DMS 273 (cell line): ENCODE data around the gene SDR39U1.

Source experiments
- DNase-seq: peaks from one replicate; lab custom pipeline; 2025; ENCODE audit not compliant: unreplicated experiment; lab: John Stamatoyannopoulos, UW

SDR39U1 gene

DNA sequence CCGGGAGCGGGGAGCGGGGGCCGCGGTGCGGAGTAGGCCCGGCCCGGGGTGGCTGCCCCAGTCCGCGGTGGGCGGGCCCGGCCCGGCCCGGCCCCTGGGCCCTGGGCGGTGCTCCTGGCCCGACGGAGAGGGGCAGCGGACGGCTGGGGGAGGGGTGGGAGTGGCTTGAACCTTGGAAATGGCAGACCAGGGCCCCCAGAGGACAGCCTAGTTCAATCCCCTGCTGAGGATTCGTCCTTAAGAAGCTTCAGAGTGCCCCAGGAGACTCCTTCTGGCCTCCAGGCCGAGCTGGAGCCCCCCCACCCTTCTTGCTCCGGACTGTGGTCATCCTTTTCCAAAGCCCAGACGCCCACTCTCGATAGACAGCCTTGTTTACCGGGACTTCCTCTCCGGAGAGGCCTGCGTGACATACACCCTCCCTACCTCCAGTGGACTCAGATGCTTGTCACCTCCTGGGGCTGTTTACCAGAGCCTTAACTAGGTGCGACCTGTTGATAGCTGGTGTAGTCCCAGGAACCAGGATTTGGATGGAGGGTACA lies 12.4 kb downstream of the SDR39U1 start:
- DNase-seq = peak; percentile 81

DNA sequence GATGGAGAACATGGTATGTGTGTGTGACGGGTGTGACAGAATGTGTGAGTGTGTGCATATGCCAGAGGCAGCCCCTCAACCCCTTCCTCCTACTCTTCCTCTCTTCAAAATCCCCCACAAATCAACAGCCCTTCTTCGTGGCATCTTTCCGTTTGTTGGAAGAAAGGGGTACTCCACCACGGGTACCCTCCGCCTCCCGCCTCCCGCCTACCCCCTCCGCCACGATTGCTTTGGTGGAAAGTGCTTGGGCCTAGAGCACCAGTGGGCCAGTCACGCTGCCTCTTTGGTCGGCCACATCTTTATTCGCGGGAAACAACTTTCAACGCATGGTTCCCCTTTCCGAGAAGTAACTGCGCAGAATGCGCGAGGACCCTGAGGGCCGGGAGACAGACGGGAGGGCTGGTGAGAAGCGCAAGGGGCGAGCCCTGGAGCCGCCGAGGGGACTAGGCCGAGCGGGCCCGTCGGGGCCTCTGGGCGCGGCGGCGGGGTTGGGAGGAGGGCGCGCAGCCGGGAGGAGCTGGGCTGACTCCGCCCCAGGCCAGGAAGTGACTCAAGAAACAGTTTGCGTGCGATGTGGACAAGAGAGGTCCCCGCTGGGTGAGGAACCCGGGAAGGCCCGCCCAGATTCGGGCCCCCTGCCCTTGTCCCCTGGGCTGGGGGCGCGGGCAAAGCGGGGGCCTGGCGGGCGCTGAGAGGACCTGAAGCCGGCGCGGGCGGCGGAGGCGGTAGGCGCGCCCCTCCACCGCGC lies 13.0 kb downstream of the SDR39U1 start, which contains the start of the genes CBLN3 and KHNYN:
TSS of gene CBLN3 (minus strand) at position 274 of the 748 bp plus-strand sequence. CDS start 614 bp downstream, outside the sequence.
TSS of gene KHNYN (plus strand) at position 560 of the 748 bp plus-strand sequence. CDS start 777 bp downstream, outside the sequence.
- DNase-seq = peak; percentile 92

DNA sequence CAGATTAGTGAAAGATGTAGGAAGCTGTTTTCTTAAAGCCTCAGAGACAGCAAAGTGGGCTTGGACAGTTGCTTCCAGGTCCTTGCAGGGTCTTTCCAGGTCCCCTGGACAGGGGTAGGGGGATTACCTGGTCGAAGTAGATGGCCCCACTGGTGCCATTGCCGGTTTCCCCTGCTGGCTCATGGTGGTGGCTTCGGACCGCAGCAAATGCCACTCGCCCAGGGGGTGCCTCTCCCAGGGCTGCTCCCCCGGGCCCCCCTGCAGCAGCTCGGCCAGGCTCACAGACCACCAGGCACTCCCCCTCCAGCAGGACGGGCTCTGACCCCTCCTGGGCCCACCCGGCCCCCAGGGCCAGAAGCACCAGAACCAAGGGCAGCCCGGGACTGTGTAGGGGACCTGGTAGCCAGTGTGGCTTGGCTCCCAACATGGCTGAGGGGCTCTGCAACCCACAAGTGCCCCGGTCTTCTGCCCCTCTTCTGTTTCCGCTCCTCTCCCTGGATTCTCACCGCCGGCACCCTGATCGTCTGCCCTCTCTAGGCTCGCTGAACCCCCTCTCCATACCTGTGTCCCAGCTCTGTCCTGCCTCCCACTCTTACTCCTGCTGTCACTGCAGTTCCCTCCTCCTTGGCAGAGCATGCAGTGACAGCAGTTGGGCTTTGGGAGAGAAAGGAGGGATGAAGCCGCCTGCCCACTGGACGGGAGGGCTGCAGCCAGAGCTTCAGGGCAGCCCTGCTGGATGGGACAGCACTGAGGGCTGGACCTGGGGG lies 13.8 kb downstream of the SDR39U1 start:
- DNase-seq = peak; percentile 38

DNA sequence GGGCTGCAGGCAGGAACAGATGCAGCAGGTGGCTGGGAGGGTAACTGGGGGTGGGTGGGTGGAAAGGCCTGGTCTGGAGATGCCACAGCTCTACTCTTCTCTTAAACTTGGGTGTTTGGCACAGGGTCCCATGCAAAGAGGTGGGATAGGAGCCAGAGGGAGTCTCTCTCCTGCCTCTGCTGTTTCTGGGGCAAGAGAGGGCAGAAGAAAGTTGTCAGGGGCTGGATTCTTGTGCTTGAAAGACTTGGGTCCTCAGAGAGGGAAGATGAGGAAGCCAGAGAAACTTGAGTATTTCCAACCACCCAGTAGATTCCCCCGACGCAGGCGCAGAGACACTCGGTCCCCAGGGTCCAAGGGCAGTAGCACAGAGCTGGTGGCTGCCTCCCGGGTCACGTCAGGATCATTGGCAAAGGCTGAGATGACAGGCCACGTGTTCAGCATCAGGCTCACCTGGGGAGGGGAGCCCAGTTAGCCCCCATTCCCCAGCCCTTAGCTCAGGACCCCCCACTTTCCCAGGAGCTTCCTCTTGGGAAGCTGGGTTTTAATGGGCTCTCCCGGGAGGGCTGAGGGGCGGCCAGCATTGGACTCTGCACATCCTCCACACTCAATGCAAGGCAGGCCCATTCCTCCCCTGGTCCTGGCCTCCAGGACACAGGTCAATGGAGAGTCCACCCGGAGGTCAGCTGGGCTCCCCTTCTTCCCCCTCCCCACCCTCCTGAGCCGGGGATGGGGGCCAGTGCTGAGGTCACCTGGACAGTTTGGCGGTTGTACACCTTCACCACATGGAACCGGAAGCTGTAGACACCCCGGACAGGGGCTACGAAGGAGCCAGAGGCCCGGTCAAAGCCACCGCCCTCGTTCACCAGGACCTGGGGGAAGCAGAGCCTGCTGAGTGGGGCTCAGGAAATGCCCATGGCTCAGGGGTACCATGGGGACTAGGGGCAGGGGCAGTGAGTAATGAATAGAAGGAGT lies 14.8 kb downstream of the SDR39U1 start:
- no peak for DNase-seq

DNA sequence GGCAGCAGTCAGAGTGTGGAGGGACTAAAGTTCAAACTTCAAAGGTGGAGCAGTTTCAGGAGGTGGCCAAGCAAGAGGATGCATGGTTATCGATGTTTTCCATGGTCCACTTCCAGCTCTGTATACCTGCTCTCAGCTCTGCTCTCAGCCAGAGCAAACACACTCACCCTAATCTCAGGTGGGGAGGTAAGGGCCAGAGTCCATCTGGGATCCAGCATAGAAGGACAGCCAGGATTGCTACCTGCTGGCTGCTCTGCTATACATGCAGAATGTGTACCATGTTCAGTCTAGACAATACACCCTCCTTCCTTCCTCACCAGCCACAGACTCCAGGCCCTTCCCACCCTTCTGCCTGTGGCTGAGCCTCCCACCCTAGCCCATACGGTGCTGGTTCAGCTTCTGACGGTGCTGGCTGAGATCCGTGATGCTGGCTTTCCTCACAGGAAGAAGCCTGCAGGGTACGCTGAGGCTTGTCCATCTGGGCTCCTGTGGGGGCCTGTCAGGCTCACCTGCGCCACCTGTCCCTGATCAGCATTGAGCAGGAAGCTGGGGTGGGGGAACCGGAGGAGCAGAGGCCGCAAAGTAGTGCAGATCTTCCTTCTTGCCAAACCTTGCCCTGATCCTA lies 15.6 kb downstream of the SDR39U1 start:
- DNase-seq = peak; percentile 58

DNA sequence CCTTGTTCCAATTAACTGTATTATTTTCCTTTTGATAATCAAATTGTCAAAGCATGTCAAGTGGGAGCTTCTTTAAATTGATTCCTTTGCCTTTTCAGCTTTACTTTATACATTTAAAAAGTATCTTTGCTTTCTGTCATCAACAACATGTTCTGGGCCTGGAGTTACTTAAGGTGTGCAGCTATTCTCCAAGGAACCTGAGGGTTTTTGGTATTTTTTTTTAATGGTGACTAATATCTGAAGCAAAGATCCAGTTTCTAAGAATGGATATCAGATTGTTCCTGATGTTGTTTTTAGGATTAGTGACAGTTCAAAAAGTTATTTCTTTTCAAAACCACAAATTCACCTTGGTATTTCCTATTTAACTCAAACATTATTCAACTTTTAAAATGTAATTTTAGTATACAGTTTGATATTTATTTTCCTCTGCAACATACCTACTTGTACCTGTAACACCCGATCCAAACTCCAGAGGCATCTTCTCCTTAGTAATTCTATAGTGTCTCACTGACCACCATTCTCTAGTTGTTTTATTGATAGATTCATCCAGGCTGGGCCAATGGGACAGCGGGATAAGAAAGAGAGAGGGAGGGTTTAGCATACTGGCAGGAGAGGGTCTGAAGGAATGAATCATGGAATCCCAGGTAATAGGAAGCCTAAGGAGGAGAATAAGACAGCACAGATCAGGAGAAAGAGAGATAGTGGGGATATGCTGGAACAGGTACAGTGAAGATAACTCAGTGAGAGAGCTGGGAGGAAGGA lies 16.2 kb downstream of the SDR39U1 start:
- no peak for DNase-seq

DNA sequence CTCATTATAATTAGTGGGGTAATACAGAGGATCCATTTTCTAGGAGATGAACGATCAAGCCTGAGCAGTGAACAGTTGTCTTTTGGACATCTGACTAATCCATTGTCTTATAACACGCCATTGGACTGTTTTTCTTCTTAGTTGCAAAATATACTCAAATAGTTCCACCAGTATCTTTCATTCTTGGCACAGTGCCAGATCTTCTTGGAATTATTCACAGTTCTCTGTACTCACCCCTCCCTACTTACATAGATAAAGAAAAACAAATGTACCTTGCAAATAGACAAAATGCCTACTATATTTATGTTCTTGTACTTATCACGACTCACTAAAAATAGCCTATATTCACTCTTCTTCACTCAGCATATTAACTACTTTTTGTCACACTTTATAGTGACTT lies 16.9 kb downstream of the SDR39U1 start:
- peak; percentile 51 for DNase-seq

DNA sequence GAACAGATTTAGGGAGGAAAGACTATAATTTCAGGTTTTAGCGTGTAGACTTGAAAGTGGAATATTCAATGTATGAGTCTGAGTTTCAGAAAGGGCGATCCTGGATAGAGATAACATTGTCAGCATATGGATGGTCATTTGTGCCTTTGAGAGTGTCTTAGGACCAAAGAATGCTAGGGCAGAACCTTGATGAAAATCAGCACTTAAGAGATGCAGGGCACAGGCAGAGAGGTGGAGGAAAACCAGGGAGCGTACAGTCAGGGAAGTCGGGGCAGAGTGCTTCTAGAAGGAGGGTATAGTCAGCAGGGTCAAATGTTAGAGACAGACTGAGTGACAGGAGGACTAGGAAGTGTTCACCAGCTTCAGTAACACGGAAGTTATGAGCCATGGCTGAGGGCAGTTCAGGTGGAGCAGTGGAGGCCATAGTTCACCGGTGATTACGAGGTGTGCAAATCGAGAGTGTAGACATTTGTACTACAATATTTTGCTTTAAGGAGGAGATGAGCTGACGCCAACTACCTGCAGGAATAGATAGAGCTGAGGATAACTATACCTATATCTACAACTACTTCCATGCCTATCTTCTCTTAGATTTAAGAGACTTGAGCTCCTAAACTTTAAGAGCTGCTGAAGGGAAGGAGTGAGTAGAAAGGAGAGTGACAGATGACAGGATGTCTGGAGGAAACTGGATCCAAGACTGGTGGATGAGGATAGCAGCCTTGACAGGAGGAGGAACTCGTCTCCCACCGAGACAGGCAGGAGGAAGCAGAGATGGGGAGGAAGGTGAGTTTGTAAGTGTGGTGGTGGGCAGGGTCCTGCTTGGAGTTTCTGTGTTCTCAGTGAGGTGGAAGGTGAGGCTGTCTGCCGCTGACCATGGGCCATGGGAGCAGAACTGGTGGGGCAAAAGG lies 19.6 kb downstream of the SDR39U1 start:
- DNase-seq = no peak

DNA sequence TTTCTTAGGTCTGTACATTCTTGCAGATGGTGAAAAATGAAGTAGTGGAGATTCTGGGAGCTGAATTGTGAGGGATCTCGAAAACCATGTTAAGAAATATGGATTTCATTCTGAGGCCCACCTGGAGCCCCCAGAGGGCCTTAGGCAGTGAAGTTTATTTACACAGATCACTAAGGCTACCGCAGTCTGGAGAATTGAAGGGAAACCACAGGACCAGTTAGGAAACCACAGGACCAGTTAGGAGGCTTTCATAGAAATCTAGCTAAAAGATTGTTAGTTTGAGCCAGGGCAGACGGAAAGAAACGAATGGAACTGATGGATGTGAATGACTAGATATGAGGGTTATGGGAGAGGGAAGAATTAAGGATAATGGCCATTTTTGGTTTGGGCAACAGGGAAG lies 20.3 kb downstream of the SDR39U1 start:
- DNase-seq = no peak

DNA sequence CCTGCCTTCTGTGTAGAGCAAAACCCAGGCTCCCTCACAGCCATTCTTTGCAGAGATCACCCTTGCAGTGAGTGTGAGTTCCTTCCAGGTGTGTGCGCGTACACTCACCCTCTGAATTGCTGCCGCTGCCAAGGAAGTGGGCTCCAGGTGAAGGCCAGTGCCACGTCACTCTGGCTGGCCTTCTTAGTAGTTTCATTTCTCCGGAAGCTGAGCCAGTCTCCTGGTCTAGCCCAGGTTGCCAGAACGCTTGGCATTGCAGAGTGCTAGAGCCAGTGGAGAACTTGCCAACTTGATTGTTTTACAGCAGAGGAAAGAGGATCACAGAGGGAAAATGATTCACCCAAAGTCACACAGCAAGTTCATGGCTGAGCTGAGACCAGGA lies 24.1 kb downstream of the SDR39U1 start:
- DNase-seq = no peak

DNA sequence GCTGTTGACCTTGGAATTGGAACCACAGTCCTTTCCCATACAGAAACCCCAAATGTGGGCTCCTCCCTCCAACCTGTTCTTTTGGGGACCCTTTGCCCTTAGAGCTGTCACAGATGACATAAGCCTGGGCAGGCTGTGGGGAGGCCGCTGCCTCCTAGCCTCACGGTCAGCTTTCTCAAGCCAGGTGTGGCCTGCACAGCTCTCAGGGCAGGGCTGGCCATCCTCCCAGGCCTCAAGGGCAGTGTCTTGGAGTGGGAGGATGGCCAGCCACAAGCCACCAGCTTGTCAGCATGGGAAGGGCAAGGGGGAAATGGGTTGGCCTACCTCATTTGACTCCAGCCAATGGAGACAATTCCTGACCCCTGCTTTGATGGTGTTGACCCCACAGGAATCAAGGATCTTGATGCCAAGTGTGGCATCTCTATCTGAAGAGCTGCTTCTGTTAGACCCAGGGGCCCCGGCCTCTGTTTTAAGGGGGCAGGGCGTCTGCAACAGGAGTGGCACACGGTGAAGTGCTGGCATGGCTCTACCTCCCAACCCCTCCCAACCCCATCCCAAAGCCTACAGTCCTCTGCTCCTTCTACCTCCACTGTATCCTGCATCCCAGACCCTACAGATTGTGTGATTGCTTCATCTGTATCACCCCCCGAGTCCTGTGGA lies 24.6 kb downstream of the SDR39U1 start:
- no peak for DNase-seq

DNA sequence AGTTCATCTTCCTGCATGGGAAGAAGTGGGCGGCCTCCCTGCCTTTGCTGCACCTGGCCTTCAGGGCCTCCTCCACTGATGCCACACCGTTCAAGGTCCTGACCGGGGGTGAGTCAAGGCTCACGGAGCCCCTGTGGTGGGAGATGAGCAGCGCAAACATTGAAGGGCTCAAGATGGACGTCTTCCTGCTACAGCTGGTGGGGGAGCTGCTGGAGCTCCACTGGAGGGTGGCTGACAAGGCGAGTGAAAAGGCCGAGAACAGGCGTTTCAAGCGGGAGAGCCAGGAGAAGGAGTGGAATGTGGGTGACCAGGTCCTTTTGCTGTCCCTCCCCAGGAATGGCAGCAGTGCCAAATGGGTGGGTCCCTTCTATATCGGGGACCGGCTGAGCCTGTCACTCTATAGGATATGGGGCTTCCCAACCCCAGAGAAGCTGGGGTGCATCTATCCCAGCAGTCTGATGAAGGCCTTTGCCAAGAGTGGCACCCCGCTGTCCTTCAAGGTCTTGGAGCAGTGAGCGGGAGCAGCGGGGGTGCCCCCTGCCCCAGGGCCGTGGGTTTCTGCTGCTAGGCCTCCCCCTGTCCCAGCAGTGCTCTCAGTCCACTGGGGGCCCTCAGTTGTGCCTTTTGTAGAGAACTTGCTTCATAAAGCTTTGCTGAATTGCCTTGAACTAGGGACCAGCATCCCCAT lies 25.5 kb downstream of the SDR39U1 start:
- no peak for DNase-seq

DNA sequence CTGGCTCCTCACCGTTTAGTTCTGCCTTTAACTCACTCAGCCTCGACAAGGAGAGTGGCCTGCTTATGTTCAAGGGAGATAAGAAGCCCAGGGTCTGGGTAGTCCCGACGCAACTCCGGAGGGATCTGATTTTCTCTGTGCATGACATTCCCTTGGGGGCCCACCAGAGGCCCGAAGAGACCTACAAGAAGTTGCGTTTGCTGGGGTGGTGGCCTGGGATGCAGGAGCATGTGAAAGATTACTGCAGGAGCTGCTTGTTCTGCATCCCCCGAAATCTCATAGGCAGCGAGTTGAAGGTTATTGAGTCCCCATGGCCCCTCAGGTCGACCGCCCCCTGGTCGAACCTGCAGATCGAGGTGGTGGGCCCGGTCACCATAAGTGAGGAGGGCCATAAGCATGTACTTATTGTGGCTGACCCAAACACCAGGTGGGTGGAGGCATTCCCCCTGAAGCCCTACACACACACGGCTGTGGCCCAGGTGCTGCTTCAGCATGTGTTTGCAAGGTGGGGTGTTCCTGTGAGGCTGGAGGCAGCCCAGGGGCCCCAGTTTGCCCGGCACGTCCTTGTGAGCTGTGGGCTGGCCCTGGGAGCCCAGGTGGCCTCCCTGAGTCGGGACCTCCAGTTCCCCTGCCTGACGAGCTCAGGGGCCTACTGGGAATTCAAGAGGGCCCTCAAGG lies 26.2 kb downstream of the SDR39U1 start:
- DNase-seq = no peak

DNA sequence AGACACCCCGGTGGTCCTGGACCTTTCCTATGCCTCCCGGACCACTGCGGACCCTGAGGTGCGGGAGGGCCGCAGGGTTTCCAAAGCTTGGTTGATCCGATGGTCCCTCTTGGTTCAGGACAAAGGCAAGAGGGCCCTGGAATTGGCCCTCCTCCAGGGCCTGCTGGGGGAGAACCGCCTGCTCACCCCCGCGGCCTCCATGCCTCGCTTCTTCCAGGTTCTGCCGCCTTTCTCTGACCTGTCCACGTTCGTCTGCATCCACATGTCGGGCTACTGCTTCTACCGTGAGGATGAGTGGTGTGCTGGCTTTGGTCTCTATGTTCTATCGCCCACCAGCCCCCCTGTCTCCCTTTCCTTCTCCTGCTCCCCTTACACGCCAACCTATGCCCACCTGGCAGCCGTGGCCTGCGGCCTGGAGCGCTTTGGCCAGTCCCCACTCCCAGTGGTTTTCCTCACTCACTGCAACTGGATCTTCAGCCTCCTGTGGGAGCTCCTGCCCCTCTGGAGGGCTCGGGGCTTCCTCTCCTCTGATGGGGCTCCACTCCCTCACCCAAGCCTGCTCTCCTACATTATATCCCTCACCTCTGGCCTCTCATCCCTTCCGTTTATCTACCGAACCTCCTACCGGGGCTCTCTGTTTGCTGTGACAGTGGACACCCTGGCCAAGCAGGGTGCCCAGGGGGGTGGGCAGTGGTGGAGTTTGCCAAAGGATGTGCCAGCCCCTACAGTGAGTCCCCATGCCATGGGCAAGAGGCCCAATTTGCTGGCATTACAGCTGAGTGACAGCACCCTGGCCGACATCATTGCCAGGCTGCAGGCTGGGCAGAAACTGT lies 26.9 kb downstream of the SDR39U1 start:
- DNase-seq = no peak

DNA sequence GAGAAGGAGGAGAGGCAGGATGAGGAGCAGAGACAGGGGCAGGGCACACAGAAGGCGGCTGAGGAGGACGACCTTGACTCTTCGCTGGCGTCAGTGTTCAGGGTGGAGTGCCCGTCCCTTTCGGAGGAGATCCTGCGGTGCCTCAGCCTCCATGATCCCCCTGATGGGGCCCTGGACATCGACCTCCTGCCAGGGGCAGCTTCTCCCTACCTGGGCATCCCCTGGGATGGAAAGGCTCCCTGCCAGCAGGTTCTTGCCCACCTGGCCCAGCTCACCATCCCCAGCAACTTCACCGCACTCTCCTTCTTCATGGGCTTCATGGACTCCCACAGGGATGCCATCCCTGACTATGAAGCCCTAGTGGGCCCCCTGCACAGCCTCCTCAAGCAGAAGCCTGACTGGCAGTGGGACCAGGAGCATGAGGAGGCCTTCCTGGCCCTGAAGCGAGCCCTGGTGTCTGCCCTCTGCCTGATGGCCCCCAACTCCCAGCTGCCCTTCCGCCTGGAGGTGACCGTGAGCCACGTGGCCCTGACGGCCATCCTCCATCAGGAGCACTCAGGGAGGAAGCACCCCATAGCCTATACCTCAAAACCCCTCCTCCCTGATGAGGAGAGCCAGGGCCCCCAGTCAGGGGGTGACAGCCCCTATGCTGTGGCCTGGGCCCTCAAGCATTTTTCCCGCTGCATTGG lies 27.7 kb downstream of the SDR39U1 start:
- no peak for DNase-seq
